CD4-positive, alpha-beta T cell treated with Interleukin-10 for 1 hour (primary cell): ENCODE data around the gene PPOX.
A peak's percentile ranks its signal among the peaks of the same experiment; 100 is the strongest.

Experiments used
- DNase-seq: peaks from one replicate; pipeline ENCODE4 v3.0.0-alpha.2; 2020

PPOX gene

DNA sequence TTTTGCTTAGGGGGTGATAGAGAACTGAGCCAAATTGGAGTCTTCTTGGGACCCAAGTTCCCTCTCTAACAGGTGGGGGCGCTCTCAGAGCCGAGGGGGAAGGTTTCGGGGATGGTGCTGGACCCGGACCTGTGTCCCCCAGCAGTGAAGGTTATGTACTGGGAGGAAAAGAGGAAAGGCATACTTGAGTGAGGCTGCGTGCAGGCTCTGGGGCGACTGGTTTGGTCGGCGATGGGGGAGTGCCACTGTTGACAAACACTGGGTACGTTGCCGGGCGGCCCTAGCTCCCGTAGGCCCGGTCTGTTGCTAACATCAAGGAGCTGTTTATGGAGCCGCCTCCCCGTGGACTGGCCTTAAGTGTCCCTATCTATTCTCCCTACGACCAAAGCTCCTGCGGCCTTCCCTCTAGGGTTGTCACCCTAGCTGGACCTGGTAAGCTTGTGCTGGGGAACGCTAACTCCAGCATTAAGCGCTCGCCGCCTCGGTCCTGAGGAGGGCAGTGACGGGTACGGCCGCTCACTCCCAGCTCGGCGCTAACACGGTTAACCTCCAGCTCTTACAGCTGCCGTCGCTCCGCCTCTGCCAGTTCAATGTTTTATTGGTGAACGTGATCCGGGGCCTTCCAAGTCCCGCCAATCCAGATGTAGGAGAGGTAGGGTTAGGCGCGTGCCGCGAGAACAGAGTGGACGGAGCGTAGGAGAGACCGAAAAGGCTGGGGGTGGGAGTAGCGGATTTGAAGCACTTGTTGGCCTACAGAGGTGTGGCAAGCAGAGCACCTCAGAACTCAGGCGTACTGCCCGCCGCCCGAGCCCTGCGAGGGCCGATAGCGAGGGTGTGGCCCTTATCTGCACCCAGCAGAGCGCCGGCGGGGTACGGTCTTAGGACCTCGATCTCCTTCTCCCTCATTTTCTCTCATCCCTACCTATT lies at the start of gene PPOX:
Gene PPOX (plus strand): TSS at position 685 of the 927 bp plus-strand sequence. CDS start 422 bp downstream, outside the sequence.
- peak; percentile 96 for DNase-seq

DNA sequence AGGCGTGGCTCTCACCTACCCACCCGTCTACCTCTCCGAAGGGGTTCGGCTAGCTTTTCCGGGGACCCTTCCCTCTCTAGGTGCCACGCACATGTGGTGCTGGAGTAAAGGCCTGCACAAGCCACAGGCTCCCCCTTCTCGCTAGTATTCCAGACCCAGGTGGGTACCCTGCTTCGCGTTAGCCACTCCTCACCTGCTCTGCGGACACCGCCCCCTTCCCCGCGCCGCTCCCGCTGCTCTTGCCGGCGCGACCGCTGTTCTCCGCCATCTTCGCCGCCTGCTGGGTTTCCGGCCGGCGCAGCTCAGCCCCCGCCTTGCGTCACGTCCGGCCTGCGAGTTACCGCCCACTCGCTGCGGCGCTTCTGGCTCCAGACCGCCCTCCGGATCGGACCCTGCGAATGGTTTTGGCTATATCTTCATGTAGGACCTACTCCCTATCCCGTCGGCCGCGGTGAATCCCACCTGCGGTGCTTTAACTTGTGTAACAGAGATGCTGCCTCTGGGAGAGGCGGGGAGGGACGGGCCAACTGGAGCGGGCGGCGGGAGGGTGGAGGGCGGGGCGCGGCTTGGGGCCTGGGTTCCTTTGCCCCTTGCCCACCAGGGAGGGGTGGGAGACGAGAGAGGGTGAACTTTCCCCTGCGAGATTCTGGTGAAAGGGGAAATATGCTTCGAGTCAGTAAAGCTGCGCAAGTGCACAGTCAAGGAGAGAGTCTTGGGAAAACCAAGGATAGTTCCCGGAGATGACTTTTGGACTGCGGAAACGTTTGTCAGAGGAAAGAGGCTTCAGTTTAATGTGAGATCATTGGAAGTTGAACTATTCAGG lies 48.3 kb upstream of the PPOX start, which contains the start of the genes NIT1 and PFDN2:
Gene NIT1 (plus strand): TSS at position 347 of the 823 bp plus-strand sequence. CDS start 72 bp downstream, at position 419.
Gene PFDN2 (minus strand): TSS at position 279 of the 823 bp plus-strand sequence. CDS start 11 bp downstream, at position 268.
- DNase-seq: peak; percentile 85

DNA sequence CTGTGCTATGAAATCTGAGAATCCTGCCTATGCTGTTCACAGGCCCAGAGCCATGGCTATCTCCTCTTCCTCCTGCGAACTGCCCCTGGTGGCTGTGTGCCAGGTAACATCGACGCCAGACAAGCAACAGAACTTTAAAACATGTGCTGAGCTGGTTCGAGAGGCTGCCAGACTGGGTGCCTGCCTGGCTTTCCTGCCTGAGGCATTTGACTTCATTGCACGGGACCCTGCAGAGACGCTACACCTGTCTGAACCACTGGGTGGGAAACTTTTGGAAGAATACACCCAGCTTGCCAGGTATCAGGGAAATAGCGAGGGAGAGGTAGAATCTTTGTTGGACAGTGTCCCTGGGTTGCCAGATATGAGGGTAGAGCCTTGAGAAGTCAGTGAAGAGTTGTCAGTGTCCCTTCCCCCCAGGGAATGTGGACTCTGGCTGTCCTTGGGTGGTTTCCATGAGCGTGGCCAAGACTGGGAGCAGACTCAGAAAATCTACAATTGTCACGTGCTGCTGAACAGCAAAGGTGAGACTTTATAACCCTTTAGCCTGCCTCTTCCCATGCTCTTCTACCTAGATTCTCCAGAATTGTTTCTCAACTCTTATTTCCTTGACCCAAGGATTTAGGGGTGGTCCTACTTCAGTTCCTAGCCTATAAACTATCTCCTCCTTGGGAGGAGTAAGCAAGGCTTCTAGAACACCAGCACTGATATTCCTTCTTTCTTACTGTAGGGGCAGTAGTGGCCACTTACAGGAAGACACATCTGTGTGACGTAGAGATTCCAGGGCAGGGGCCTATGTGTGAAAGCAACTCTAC lies 46.9 kb upstream of the PPOX start:
- peak; percentile 82 for DNase-seq

DNA sequence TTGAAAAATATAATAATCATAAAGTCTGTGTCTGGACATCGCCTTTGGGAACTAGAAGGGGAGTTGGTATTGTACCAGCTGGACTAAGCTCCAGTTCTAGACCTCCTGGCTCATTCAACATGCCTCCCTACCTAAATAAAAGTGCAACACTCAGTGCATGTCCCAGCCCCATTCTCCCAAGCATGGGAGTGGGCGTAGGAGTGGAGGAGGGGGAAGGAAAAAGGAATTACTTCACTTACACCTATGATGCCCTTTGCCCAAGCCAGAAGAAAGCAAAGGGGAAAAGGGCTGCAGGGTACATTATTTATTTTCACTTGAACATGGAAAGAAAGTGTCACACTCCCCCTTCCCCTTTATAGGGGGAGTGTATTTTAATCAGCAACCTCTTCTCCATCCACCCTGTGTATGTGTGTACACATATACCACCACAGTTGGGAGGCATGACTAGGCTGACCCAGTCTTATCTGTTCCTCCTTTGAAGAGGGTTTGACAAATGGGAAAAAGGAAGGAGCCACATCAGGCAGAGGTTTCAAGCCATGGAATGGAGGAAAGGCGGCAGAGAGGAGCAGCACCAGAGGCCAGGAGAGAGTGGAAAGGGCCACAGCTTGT lies 45.1 kb upstream of the PPOX start:
- DNase-seq: no peak

DNA sequence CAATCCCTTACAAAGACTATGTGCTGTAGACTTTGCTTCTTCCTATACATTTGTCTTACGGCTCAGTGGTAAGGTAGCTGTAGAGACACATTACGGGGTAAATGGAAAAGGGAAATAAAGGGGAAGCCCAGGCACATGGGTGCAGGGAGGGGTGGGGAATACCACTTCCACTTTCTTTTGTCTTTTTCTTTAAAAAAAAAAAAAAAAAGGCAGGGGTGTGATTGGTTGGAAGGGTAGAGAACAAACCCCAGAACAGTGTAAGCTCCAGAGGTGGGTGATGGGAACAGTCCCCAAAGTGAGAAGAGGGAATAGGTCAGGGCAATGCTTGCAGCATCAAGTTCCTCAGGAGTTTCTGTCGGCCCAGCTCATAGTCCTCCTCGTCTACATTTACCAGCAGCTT lies 44.4 kb upstream of the PPOX start:
- no peak for DNase-seq

DNA sequence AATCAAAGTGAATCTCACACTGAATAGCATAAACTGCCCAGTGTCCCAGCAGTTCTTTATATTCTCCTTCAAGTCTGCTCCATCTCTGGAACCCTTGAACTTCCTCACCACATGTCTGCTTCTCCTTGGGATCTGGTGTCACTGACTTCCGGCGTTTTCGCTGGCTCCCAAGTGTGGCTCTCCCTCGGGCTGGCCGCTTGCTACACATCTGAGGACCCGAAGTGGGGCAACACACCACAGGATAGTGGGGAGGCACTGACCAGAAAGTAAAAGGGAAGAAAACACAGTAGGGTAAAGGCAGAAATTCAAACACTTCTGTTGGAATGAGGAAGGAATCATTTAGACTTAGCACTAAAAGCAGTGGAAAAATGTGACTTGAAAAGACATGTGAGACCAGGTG lies 43.3 kb upstream of the PPOX start:
- no peak for DNase-seq

DNA sequence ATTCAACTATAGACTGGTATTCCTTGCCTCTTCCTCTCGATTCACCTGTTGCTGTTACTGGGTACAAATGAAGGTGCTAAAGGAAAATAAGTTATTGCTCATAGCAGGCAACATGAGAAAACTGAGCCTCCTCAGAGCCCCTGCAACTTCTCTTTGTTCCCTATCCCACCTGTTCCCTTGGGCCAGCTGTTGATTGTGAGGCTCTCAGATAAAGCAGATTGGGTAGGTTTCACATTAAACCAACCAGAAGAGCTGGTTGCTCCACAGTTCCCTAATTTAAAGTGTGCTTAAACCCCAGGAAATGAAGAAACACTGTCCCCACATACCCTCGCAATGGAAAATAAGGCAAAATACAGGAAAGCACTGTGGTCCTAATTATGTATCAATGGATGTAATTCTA lies 38.6 kb upstream of the PPOX start:
- DNase-seq: no peak

DNA sequence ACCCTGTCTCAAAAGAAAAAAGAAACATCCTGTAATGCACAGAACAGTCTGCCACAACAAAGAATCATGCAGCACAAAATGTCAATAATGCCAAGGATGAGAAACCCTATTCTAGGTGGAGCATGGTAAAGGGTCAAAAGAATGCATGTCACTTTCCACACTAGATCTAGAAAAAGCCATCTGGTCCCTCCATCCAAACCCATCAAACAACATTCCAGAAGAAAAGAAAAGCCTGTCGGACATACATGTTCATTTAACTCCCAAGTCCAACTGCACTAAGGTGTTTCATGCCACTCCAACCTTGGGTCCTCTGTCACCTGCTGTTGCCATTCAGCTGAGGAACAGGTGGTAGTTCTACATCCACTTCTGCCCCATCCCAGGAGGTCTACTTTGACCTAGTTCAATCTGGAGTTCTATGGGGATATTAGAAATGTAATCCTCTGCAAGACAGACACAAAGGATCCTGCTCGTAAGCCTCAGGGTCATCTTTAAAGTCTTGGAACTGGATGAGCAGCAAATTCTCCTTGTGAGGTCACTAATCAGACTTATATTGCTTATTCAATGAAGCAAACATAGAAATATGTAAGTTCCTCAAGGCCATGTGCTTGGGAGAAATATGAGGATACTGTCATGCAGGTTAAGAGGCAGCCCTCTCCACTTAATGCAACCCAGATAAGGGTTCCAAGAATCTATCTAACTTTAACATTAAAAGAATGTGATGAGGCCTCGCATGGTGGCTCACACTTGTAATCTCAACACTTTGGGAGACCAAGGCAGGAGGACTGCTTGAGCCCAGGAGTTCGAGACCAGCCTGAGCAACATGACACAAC lies 37.4 kb upstream of the PPOX start:
- no peak for DNase-seq

DNA sequence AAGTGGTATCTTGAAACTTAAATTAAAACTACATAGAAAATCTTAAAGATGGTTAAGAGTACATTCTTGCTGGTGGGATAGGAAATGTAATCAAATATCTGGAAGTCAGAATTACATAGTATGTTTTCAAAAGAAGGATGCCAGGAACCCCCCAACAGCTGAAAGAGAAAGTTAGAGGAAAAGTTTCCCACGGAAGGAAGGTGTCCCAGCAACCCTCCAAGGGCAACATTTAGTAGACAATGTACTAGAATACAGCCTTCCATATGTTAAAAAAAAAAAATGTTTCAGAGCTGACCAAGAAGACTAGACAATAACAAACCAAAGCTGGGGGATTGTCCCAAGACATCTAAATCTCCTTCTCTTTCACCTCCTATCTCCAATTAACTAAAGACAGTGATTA lies 36.0 kb upstream of the PPOX start:
- DNase-seq: no peak

DNA sequence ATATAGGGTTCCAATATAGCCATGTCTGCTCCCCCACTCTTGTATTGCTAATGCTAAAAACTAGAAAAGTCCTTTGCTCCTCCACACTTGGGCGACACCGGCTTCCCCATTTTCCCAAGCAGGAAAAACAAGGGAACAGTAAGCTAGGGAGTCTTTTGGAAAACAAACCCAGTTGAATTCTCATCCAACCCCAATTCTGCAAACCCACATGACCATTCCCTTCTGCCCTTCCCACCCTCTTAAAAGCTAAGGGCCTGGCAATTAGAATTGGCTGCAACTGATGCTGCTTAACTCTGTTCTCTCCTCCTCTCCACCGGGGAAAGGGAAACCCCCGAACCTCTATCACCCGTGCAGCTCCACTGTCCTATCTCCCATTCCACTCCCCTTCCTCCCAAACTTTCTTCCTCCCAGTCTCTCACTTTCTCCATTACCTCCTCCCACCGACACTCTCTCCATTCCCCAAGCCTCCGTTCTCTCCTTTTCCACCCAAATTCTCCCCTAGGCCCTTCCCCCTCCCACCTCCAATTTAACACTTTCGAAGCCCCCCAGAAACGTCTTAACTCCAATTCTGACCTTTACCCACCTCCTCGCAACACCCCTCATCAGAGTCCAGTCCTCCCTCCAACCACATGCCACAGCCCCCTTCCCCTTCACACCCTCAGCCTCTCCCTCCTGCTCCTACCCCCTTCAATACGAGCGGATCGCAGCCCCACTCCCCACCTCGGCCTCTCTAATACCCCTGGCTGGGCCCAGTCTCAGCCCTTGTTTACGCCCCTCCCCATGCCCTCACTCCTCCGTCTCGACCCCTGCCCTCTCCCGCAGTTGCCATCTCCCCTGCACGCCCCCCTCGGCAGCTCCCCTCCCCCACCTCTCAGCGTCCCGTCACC lies 34.5 kb upstream of the PPOX start:
- peak; percentile 35 for DNase-seq

DNA sequence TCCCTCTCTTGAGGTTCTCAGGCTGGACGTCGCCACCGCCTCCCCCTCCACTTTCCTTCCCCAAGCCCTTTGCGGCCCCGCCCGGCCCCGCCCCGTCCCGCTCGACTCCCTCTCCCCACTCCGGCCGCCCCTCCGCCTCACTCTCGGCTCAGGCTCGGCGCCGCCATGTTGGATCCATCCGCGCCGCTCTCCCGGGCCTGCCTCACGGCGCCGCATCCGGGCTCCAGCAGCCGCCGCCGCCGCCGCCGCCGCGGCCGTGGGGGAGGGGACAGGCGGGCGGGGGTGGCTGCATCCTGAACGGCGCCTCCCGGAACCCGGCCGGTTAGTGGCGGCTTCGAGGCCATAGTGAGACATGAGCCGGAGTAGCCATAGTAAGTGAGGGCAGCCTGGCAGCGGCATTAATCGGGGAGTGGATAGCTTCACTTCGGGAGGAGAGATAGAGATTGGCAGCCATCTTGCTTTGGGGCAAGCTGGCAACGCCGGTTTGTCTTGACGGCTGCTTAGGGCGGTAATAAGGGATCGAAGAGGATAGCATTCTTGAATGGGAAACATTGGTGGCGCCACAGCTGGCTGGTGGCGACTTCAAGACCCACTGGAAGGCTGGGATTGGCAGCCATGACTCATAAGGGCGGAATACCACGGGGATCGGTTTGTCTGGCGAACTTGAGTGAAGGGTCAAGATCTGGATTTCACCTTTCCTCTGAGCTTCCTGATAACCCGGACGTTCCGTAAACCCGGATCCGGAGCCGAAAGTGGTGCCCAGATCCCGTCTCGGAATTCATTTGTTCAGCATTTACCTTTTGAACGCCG lies 33.6 kb upstream of the PPOX start, which contains the start of gene DEDD:
Gene DEDD (minus strand): TSS at position 258 of the 810 bp plus-strand sequence. CDS start 8,205 bp downstream, outside the sequence.
- DNase-seq: peak; percentile 96

DNA sequence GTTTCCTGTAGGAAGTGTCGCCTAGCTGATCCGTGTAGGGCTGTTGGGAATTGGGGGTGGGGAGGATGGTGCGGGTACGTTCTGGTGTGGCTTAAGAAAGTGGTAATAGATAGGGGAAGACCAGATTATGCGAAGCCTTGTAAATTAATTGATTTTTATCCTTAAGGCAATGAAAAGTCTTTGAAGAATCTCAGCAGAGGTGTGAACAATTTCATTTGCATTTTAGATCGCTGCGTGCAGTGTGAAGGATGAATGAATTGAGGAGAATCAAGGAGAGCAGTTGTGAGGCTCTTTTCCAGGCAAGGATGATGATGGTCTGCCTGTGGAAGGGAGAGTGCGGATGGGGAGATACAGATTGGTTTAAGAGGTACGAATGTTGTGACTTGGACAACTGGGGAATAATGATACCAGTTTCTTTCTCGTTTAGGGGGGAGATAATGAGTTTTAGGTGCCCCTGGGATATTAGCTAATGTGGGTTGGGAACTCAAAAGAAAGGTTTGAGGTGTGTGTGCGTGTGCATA lies 32.9 kb upstream of the PPOX start:
- no peak for DNase-seq

DNA sequence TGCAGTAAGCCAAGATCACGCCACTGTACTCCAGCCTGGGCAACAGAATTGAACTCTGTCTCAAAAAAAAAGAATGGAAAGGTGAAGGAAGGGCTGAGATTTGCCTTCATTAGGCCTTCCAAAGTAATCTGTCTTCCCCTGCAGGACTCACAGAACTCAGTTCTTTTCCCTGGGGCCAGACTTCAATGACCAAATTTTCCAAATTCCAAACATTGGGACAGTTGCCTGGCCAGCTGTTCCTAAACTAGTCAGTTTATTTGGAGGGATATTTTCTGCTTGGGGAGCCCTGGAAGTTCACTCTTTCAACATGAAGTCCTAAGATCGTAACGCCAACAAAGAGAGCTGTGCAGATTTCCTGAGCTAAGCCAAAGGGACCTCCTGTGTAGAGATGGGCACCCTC lies 28.3 kb upstream of the PPOX start:
- no peak for DNase-seq

DNA sequence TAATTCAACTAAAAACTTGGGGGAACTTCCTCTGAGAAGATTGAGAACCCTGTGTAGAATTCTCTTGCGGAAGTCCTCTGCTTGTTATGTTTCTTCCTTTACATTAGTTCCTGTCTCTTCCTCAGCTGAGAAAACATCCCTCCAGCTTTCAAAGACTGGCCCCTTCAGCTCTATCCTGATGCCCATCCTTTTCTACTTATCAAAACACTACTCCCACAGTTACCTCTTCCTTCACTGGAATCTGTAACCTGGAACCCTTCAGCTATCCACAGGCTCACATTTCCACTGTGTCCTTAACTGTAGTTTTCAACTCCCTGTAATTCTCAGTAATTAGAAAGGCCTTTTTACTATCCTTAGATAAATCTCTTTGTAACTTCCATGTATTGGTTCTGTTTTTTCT lies 27.8 kb upstream of the PPOX start:
- no peak for DNase-seq

DNA sequence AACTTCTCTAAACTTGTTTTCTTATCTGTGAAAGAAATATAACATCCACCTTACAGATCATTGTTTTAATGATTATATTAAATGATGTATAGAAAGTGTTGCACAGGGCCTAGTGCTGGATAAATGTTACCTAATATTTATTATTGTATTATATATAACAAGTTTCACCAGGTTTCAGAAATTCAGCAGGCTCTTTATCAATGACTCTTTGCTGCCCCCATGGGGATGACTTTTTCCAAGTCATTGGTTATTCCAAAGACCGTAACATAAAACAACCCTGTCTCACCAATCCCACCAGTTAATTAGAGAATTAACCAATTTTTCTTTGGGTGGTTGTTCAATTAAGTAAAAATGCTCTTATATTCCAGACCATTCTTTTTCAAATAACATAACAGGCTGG lies 26.5 kb upstream of the PPOX start:
- peak; percentile 73 for DNase-seq

DNA sequence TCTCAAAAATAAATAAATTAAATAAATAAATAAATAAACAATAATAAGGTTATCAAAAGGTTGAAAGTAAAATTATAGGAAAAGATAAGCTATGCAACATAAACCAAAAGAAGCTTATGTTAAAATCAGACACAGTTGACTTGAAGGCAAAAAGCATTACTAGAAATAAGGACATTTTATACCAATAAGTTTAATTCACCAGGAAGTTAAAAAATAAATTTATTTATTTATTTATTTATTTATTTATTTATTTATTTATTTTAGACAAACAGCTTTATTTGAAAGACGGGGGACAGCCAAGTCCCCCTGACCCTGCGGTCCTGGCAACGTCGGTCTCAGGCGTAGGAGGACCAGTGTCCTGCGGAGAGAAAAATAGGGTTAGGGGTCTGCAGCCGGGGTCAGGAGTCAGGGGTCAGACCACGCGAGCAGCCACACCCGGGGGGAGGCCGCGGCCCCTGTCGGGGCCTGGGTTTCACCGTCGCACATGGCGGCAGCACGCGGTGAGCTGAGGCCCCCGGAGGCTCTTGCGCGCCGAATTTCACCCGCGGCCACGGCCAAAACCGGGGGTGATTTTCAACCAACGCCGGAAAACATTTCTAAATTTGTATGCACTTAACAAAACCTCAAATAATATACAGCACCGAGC lies 25.3 kb upstream of the PPOX start:
- DNase-seq: no peak

DNA sequence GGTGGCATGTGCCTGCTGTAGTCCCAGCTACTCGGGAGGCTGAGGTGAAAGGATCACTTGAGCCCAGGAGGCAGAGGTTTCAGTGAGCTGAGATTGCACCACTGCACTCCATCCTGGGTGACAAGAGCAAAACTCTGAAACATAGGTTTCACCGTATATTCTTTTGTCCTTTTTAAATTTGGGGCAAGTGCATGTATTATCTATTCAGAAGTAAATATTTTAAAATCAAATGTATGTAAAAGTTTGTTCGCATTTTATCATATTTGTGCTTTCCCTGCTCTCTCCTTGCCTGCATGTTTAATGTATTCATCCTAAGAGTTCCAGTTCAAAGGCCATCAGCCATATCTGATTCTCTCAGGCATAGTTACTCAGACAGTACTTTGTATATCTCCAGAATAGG lies 20.4 kb upstream of the PPOX start:
- DNase-seq: no peak

DNA sequence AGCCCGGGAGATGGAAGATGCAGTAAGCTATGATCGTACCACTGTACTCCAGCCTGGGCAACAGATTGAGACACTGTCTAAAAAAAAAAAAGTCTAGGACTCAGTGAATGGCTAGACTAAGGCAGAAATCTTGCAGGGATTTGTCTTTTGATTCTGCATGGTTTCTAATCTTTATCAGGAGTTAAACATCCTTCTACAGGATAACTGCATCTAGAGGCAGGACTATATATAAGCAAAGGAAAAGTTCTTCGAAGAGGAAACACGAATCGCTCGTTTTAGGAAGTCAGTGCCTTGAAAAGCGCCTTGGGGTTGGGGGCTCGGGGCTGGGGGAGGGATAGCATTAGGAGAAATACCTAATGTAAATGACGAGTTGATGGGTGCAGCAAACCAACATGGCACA lies 13.1 kb upstream of the PPOX start:
- DNase-seq: no peak
